NCI-H446 treated with DMSO at 0.1 percent for 48 hours (cell line): ENCODE measurements around the gene OR6J1.
"Not testable (repeated sequence)": the region's sequence is repeated elsewhere in the genome, so short reads cannot be mapped to it uniquely, and the experiment has no call there.

Experiments
- DNase-seq: peaks from one replicate; lab custom pipeline; 2025; lab: John Stamatoyannopoulos, UW

Gene OR6J1

DNA sequence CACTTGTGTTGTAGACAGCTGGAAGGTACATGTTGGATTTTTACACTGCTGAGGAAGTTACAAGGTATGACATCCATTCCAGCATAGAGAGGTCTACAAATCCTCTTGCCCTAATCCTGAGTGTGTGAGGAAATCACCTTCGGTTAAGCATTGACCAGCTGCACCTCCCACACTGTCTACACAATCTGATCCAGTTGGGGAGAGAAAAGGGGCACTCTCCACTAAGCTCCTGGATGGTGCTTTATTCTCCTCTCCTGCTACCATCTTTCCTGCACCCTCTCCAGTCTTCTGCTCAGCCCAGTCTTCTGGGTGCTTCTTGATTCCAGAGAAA is at the start of gene OR6J1:
Gene OR6J1 (minus strand): TSS at position 48 of the 331 bp plus-strand sequence. CDS start 9,541 bp downstream, outside the sequence.
- no peak for DNase-seq

DNA sequence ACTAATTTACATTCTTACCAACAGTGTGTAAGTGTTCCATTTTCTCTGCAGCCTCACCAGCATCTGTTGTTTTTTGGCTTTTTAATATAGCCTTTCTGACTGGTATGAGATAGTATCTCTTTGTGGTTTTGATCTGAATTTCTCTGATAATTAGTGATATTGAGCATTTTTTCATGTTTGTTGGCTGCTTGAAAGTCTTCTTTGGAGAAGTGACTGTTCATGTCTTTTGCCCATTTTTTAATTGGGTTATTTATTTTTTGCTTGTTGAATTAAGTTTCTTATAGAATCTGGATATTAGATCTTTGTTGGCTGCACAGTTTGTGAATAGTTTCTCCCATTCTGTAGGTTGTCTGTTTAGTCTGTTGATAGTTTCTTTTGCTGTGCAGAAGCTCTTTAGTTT is 48.0 kb upstream of the OR6J1 start:
- no peak for DNase-seq

DNA sequence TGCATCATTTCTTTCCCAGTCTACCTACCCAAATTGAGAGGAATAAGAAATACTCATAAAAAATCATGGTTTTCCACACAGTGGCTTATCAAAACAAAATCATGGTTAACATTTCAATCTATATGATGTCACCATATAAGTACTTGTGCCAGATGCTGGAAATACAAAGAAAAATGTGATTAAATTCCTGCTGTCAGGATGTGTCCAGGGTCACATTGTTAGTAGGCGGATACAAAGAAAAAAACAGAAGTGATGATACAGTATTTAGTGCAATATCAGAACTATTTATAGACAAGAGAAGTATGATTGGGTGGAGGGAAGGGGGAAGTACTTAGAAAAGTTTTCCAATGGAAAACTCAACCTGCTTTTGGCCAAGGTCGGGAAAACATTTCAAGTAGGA is 47.0 kb upstream of the OR6J1 start:
- no peak for DNase-seq

DNA sequence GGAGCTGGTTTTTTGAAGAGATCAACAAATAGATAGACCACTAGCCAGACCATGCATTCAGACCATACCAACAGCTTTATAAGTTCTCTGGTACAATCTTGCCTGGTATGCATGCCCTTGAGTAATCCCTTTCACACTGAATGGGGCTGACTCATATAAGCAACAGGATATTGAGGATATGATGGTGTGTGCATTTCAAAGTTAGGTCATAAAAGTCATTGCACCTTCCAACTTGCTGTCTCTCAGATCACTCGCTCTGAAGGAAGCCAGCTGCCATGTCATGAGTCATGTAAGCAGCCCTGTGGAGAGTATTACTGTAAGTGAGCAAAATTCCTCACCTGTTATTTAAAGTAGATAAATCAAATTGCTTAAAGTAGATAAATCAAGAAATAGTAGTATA is 45.0 kb upstream of the OR6J1 start:
- DNase-seq = no peak

DNA sequence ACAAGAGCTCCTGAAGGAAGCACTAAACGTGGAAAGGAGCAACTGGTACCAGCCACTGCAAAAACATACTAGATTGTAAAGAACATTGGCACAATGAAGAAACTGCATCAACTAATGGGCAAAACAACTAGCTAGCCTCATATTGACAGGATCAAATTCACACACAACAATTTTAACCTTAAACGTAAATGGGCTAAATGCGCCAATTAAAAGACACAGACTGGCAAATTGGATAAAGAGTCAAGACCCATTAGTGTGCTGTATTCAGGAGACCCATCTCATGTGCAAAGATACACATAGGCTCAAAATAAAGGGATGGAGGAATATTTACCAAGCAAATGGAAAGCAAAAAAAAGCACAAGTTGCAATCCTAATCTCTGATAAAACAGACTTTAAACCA is 43.8 kb upstream of the OR6J1 start:
- DNase-seq = not testable (repeated sequence)

DNA sequence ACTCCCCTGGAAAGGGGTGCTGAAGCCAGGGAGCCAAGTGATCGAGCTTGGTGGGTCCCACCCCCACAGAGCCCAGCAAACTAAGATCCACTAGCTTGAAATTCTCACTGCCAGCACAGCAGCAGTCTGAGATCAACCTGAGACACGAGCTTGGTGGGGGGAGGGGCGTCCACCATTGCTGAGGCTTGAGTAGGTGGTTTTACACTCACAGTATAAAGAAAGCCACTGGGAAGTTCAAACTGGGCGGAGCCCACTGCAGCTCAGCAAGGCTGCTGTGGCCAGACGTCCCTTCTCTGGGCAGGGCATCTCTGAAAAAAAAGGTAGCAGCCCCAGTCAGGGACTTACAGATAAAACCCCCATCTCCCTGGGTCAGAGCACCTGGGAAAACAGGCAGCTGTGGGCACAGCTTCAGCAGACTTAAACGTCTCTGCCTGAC is 42.0 kb upstream of the OR6J1 start:
- DNase-seq = not testable (repeated sequence)

DNA sequence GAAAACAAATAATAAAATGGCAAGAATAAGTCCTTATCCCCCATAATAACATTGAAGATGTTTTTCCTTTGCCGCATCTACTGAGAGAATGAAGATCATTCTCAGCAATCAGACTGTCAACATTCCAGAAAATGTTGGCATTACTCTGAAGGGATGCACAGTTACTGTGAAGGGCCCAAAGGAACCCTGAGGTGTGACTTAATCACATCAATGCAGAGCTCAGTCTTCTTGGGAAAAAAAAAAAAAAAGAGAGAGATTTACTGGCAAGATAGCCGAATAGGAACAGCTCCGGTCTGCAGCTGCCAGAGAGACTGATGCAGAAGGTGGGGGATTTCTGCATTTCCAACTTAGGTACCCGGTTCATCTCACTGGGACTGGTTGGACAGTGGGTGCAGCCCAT is 41.3 kb upstream of the OR6J1 start:
- no peak for DNase-seq

DNA sequence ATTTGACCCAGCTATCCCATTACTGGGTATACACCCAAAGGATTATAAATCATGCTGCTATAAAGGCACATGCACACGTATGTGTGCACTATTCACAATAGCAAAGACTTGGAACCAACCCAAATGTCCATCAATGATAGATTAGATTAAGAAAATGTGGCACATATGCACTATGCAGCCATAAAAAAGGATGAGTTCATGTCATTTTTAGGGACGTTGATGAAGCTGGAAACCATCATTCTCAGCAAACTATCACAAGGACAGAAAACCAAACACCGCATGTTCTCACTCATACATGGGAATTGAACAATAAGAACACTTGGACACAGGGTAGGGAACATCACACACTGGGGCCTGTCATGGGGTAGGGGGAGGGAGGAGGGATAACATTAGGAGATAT is 39.3 kb upstream of the OR6J1 start:
- not testable (repeated sequence) for DNase-seq

DNA sequence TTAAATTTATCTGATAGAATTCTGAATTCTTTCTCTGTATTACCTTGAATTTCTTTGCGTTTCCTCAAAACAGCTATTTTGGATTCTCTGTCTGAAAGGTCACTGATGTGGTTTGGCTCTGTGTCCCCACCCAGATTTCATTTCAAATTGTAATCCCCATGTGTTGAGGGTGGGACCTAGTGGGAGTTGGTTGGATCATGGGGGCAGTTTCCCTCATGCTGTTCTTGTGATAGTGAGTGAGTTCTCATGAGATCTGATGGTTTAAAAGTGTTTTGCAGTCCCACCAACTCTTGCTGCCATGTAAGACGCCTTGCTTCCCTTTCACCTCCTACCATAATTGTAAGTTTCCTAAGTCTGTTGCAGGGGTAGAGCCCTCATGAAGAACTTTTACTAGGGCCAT is 34.1 kb upstream of the OR6J1 start:
- no peak for DNase-seq

DNA sequence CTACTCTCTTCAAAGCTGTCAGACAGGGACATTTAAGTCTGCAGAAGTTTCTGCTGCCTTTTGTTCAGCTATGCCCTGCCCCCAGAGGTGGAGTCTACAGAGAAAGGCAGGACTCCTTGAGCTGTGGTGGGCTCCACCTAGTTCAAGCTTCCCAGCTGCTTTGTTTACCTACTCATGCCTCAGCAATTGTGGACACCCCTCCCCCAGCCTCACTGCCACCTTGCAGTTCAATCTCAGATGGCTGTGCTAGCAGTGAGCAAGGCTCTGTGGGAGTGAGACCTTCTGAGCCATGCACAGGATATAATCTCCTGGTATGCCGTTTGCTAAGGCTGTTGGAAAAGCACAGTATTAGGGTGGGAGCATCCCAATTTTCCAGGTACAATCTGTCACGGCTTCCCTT is 33.4 kb upstream of the OR6J1 start:
- DNase-seq = not testable (repeated sequence)

DNA sequence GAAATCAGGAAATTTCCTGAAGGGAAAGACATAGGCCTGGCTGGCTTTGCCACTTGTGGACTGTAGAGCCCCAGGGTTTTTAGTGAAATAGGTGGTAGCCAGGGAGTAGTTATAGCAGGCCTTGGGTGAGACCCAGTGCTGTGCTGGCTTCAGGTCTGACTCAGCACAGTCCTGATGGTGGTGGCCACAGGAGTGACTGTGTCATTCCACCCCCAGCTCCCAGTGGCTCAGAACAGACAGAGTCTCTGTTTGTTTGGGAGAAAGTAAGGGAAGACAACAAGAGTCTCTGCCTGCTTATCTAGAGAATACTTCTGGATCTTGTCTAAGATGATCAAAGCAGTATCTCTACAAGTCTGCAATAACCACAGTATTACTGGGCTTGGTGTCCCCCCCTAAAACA is 27.5 kb upstream of the OR6J1 start:
- no peak for DNase-seq

DNA sequence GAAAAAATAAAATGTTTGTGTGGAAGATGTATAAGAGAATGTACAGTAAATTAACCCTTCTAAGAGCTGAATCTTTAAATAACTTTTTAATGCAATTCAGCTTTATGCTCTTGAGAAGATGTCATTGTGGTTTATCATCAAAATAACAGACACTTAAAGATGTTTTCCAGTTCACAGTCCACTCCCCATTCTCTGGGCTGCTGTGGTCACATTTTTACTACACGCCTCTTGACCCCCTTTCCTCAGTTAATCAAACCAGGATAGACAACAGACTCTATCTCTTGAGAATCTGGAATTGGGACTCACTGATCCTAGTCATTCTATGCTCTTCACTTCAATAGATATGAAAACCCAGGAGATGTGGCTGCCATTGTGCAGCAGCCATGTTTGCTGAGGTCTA is 24.7 kb upstream of the OR6J1 start:
- no peak for DNase-seq

DNA sequence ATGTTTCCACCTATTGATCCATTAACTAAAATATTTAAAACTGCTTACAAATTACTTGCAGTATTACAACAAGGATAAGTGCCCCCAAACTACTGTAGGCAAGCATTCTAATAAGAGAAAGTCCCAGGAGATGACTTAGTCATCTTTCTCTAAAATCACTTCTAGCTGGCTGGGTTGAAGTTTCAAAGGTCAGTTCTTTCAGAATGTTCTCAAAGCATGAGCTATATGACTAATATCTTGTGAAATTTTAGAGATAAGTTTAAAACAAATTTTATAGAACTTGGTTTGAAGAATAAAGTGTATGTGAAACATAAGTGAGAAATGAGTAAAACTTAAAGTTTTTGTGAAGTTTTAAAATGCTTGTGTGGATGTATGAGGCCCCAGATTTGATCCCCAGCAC is 24.3 kb upstream of the OR6J1 start:
- DNase-seq = no peak

DNA sequence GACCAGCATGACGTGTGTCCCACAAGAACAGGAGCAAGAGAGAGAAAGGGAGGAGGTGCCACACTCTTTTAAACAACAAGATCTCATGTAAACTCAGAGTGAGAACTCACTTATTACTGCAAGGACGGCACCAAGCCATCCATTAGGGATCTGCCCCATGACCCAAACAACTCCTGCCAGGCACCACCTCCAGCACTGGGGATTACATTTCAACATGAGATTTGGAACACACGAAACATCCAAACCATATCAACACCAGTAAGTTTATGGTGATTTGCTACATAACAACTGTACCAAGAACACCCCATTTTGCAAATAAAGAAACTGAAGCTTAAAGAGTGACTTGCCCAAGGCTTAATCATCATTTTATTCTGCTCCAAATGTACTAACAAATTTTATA is 23.7 kb upstream of the OR6J1 start:
- DNase-seq = no peak

DNA sequence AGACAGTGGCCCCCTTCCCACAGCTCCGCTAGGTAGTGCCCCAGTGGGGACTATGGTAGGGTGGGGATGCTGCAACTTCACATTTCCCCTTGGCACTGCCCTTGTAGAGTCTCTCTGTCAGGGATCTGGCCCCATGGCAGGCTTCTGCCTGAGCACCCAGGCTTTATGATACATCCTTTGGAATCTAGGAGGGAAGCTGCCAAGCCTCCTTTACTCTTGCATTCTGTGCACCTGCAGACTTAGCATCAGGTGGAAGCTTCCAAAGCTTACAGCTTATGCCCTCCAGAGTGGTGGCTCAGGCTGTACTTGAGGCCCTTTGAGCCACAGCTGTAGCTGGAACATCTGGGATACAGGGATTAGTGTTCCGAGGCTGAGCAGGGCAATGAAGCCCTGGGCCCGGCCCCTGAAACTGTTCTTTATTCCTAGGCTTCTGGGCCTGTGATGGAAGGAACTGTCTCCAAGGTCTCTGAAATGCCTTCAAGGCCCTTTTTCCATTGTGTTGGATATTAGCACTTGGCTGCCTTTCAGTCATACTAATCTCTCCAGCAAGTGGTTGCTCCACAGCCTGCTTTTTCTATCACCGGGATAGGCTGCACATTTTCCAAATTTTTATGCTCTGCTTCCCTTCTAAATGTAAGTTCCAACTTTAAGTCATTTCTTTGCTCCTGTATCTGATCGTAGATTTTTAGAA is 22.2 kb upstream of the OR6J1 start:
- no peak for DNase-seq

DNA sequence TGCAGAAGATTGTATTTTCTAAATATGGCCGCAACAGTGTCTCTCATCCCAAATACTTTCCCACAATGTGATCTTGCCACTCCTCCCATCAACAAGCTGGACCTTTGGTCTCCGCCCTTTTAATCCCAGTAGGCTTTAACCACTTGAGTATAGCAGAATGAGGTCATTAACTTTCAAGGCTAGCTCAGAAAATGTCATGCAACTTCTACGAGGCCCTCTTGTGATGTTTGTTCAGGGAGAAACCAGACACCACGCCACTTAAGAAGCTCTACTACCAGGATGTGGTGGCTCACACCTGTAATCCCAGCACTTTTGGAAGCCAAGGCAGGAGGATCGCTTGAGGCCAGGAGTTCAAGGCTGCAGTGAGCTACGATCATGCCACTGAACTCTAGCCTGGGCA is 20.1 kb upstream of the OR6J1 start:
- DNase-seq = no peak

DNA sequence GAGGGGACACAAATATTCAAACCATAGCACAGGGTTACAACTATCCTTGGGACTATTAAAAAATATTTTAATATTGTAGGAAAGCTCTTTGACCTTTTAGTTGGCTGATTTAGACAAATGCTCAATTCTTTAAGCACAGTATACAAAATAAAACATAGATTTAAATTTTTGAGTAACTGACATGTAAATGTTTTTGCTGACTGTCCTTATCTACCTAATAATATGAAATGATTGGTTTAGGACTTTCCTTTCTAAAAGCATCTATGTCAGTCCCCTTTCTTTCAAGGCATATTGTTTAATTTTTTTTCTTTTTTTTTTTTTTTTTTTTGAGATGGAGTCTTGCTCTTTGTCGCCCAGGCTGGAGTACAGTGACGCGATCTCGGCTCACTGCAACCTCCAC is 16.5 kb upstream of the OR6J1 start:
- no peak for DNase-seq

DNA sequence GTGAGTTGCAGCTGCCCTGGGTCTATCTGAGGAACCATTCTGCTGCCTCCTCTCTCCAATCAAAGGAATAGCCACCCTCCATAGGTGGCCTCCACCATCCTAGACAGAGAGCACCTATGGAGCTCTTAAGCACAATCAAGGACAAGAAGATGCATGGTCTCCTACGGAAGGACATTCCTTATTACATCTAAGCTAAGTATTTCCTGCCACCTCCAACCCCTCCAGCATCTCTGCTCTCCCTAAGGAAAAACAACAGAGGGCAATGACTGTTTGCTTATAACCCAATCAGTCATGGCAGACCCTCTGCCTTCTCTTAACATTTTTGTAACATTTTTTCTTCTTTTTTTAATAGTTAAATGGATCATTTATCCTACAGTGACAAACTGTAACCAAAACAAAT is 14.8 kb upstream of the OR6J1 start:
- DNase-seq = no peak

DNA sequence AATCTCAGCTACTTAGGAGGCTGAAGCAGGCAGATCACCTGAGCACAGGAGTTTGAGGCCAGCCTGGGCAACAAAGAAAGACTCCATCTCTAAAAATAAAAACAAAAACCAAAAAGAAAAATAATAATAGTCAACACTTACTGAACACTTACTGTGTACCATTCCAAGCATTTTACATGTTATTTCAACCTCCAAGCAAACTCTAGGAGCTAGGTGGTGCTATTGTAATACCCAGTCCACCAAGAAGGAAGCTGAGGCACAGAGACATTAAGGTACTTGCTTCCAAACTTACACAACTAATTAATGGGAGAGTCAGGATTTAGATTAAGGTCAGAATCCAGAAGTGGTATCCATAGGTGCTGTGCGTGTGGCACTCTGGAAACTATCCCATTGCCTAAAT is 13.7 kb upstream of the OR6J1 start:
- DNase-seq = no peak

DNA sequence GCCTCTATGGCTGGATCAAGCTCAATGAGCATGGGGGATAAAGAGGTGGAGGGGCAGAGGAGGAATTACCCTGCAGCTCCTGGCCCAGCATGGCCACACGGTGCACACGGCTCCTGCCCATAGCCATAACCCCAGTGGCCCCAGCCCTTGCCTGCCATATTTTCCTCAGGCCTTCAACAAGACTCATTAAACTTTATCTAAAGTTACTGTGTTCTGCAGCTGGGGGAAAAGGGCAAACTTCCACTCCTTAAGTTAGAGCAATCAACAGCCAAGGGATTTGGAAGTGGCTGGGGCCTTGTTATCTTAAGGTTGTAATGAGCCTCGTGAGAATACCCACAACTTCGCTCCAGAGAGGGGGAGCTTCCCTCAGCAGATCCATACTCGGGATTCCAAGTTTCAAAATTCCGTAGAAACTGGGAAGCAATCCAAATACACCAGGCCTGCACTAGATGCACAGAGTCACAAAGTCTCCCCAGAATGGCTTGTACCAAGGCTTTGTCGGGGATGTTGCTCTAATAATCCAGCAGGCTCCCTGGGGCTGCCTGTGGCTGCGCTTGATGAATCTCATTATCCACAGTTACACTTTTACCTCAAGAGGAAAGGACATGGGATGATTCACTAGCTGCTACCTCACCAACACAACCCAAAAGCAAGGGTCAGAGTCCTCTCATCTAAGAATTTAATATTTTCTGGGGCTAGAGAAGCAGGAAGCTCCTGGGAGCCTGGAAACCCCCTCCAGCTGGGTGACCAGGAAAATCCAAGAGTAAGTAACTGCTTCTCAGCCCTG is 13.0 kb upstream of the OR6J1 start:
- no peak for DNase-seq

DNA sequence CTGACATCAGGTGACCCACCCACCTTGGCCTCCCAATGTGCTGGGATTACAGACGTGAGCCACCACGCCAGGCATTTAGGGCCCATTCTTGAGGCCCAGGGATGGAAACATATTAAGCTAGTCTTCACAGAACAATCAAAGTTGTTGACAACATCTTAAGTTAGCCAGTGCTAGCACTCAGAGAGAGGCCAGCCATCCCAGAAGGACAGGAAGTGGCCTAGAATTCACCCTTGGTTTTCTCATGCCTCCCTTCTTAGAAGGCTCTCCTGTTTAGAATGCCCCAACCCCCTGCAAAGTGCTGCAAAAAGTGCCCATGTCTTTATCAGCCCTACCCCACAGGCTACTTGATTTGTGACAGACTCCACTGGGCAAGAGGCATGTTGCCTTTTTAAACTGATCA is 12.1 kb upstream of the OR6J1 start:
- DNase-seq = no peak

DNA sequence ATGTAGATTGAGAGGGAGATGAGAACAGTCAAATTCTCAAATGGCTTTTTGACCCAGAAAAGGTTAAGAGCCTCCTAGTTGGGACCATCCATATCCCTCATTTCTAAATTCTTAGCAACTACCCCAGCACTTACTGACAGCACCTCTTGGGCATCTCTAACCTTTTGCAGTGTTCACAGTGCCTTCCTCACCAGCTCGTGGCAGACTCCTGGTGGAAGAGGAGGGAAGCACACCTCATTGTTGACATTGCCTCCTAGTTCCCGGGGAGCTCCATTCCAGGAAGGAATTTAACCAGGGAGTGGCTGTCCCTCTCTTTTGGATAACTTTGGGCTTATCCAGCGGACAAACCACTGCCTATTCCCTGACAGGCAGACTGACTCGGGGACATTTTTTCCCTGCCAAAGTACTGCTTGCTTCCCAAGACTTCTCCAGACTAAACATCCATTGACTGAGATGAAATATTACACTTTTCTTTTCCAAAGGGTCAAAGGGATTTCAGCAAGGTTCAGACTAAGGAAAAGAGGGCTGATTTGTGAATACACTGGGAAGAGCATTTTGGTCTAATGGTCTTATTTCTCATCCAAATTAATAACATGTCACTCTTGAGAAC is 9.0 kb upstream of the OR6J1 start:
- DNase-seq = peak; percentile 50

DNA sequence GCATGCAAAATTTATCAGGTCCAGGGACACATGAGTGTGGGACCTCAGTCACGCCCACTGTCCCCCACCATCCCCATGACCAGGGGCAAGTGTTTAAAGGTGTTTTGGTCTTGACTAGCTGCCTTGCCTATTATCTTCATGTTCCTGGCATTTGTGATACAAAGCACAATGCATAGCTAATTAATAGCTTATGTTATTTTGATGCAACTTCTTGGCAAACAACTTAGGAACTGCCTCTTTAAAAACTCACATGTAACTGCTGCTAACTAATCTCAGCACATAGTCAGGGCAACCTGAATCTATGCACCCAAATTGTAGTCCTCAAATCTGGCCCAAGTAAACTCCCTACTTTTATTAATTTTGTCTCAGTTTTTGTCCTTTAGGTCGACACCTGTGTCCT is 7.4 kb upstream of the OR6J1 start:
- DNase-seq = no peak
